Naive thymus-derived CD4-positive, alpha-beta T cell (primary cell): ENCODE results near the gene GALNT2. TPM values are rescaled to one million over a fixed set of nuclear protein-coding genes. Genes with fewer than 3 reads are reported as not detected.

Source experiments
- ATAC-seq: fragments of 150-1000 bp; cut with Tn5 transposase; 2 replicates; pipeline ENCODE4 v1.10.0; 2021; ENCODE audit warnings: mild to moderate bottlenecking, moderate library complexity
- CTCF ChIA-PET: fragments of 350-600 bp; sonication (Branson Sonifier 250); formaldehyde crosslinking; loops from one replicate; lab custom pipeline; 2021; ENCODE audit warnings: antibody characterized with exemption; lab: Charles Lee
- POLR2A ChIA-PET: fragments of 350-600 bp; sonication (Branson Sonifier 250); formaldehyde crosslinking; loops from one replicate; lab custom pipeline; 2021; ENCODE audit warnings: antibody characterized with exemption, inconsistent platforms; lab: Charles Lee
- DNase-seq, 9 donors: peaks; one replicate each; pipeline versions ENCODE4 v3.0.0 to v3.0.0-alpha.2; 2020 to 2022; ENCODE audit warnings: mixed read lengths in 1 of 9
- H3K27ac ChIP-seq: one replicate; pipeline ENCODE4 v1.7.0; 2013; ENCODE audit warnings: mild to moderate bottlenecking, low read depth, low read length, moderate library complexity
- H3K27me3 ChIP-seq, 2 donors: one replicate each; pipeline ENCODE4 v1.7.0; 2013; ENCODE audit warnings: low read length in 2 of 2, mild to moderate bottlenecking in 2 of 2, moderate library complexity in 2 of 2; ENCODE audit not compliant: control insufficient read depth in 2 of 2, insufficient read depth in 2 of 2
- H3K36me3 ChIP-seq, 3 experiments: 1 replicate in 2 of 3; 2 replicates in 1 of 3; pipeline ENCODE4 v1.7.0; 2013; ENCODE audit warnings: low read length in 3 of 3, mild to moderate bottlenecking in 3 of 3, moderate library complexity in 1 of 3; ENCODE audit not compliant: insufficient read depth in 3 of 3, control insufficient read depth in 2 of 3
- H3K4me1 ChIP-seq, 2 donors: one replicate each; pipeline ENCODE4 v1.7.0; 2013; ENCODE audit warnings: low read length in 2 of 2, mild to moderate bottlenecking in 2 of 2, moderate library complexity in 1 of 2; ENCODE audit not compliant: control insufficient read depth in 2 of 2, insufficient read depth in 2 of 2
- H3K4me3 ChIP-seq: 2 replicates; pipeline ENCODE4 v1.7.0; 2013; ENCODE audit warnings: mild to moderate bottlenecking, low read length
- H3K9me3 ChIP-seq, 3 experiments: 1 replicate in 2 of 3; 2 replicates in 1 of 3; pipeline ENCODE4 v1.7.0; 2013; ENCODE audit warnings: low read length in 3 of 3; ENCODE audit not compliant: control insufficient read depth in 2 of 3
- H3K27ac Mint-ChIP-seq, 9 donors: one replicate each; pipeline ENCODE4 v1.8.0; 2020 to 2022; ENCODE audit warnings: mixed read lengths in 9 of 9, mild to moderate bottlenecking in 8 of 9, moderate library complexity in 5 of 9, inconsistent platforms in 2 of 9
- H3K27me3 Mint-ChIP-seq, 5 donors: one replicate each; pipeline ENCODE4 v1.8.0; 2021 to 2022; ENCODE audit warnings: mixed read lengths in 5 of 5, mild to moderate bottlenecking in 1 of 5
- H3K36me3 Mint-ChIP-seq, 5 donors: one replicate each; pipeline ENCODE4 v1.8.0; 2020 to 2022; ENCODE audit warnings: mixed read lengths in 5 of 5, mild to moderate bottlenecking in 3 of 5, inconsistent platforms in 1 of 5
- H3K4me1 Mint-ChIP-seq, 7 donors: one replicate each; pipeline ENCODE4 v1.8.0; 2020 to 2022; ENCODE audit warnings: mixed read lengths in 7 of 7, mild to moderate bottlenecking in 3 of 7, inconsistent platforms in 1 of 7
- H3K4me3 Mint-ChIP-seq, 10 donors: one replicate each; pipeline ENCODE4 v1.8.0; 2020 to 2022; ENCODE audit warnings: mild to moderate bottlenecking in 10 of 10, mixed read lengths in 10 of 10, moderate library complexity in 6 of 10, inconsistent platforms in 2 of 10
- H3K9me3 Mint-ChIP-seq, 11 donors: one replicate each; pipeline ENCODE4 v1.8.0; 2020 to 2022; ENCODE audit warnings: mixed read lengths in 11 of 11, mild to moderate bottlenecking in 4 of 11, inconsistent platforms in 1 of 11, moderate library complexity in 1 of 11
- intact Hi-C, 2 donors: fragments of 100-400 bp; cut with micrococcal nuclease; formaldehyde crosslinking; loops; one replicate each; pipeline ENCODE4 v1.15.1; 2023
- polyA plus RNA-seq, 2 donors: library from polyadenylated mRNA; unstranded; fragments of 300-500 nt; fragmentation: Illumina TruSeq; gene quantifications; one replicate each; pipeline ENCODE4 v1.2.3, GENCODE V29; 2021
- total RNA-seq, 6 experiments: library from RNA in 5 of 6; stranded (reverse) in 5 of 6; gene quantifications; 1 replicate in 5 of 6; 2 replicates in 1 of 6; pipeline ENCODE4 v1.2.3 and lab custom pipeline; 2021 to 2026

Gene GALNT2
- total and polyA plus RNA-seq, 7 experiments from 2014 or later, result 12.0 to 32.7 (median 23.3) TPM

GRCh38 chr1:230141797-230142607 is 75.0 kb downstream of the GALNT2 start:
- Histone ChIP-seq H3K27me3 (no peaks in the 10 kb centered on the region), H3K9me3 (no peaks in the 10 kb centered on the region), H3K4me1 (peaks cover 0 to 9% of the 10 kb centered on the region in 2 donors), H3K27ac (no peak overlapping the region), H3K4me3 (no peak overlapping the region), H3K36me3 (no peaks in the 10 kb centered on the region)
- H3K4me3 Mint-ChIP-seq, result no peak overlapping the region
- intact Hi-C loops, result no loop called here
- ChIA-PET POLR2A (interaction anchor here (0.6 kb wide), 1 partner anchor 9 kb away, joined by 3 read pairs; no protein-coding TSS in a partner anchor), CTCF (no interaction called here)
- no peaks in the 10 kb centered on the region for H3K9me3 Mint-ChIP-seq
- no peak for ATAC-seq
- peak overlapping the region in 1 of 9 donors; percentile 12 for H3K27ac Mint-ChIP-seq
- DNase-seq, result no peak
- H3K36me3 Mint-ChIP-seq, result peaks cover 0 to 8% (median 0%) of the 10 kb centered on the region in 5 donors
- H3K4me1 Mint-ChIP-seq, result peaks cover 33 to 60% (median 54%) of the 10 kb centered on the region in 7 donors
- H3K27me3 Mint-ChIP-seq, result no peaks in the 10 kb centered on the region

GRCh38 chr1:230142608-230143210 is 75.7 kb downstream of the GALNT2 start:
- DNase-seq (no peak), ATAC-seq (no peak)
- no peaks in the 10 kb centered on the region for H3K9me3 Mint-ChIP-seq
- Histone ChIP-seq H3K9me3 (no peaks in the 10 kb centered on the region), H3K36me3 (no peaks in the 10 kb centered on the region), H3K27ac (no peak overlapping the region), H3K4me3 (no peak overlapping the region), H3K4me1 (peaks cover 0 to 9% of the 10 kb centered on the region in 2 donors), H3K27me3 (no peaks in the 10 kb centered on the region)
- H3K27ac Mint-ChIP-seq, result peak overlapping the region in 1 of 9 donors; percentile 12
- no peak overlapping the region for H3K4me3 Mint-ChIP-seq
- intact Hi-C loops, result no loop called here
- H3K36me3 Mint-ChIP-seq, result peaks cover 0 to 4% (median 0%) of the 10 kb centered on the region in 5 donors
- no peaks in the 10 kb centered on the region for H3K27me3 Mint-ChIP-seq
- CTCF ChIA-PET, result no interaction called here
- H3K4me1 Mint-ChIP-seq, result peaks cover 33 to 61% (median 57%) of the 10 kb centered on the region in 7 donors
- POLR2A ChIA-PET, result no interaction called here

- H3K4me1 ChIP-seq, result peaks cover 0 to 9% of the 10 kb centered on the region in 2 donors
- no peaks in the 10 kb centered on the region for H3K27me3 ChIP-seq
- no peak overlapping the region for H3K4me3 Mint-ChIP-seq
- intact Hi-C loops, result no loop called here
- peaks cover 36 to 68% (median 58%) of the 10 kb centered on the region in 7 donors for H3K4me1 Mint-ChIP-seq
- H3K36me3 Mint-ChIP-seq, result no peaks in the 10 kb centered on the region
- ChIA-PET POLR2A (no interaction called here), CTCF (no interaction called here)
- no peak overlapping the region for H3K27ac ChIP-seq
- no peak overlapping the region for H3K4me3 ChIP-seq
- H3K9me3 ChIP-seq, result no peaks in the 10 kb centered on the region
- H3K27me3 Mint-ChIP-seq, result no peaks in the 10 kb centered on the region
- H3K27ac Mint-ChIP-seq, result no peak overlapping the region
- ATAC-seq (no peak), DNase-seq (no peak)
- H3K36me3 ChIP-seq, result no peaks in the 10 kb centered on the region
- H3K9me3 Mint-ChIP-seq, result no peaks in the 10 kb centered on the region
These were observed 76.5 kb downstream of the GALNT2 start for GRCh38 chr1:230143534-230143933.

GRCh38 chr1:230144010-230144614 is 77.1 kb downstream of the GALNT2 start:
- ATAC-seq (no peak), DNase-seq (no peak)
- intact Hi-C loops, result no loop called here
- Histone ChIP-seq H3K27ac (no peak overlapping the region), H3K27me3 (no peaks in the 10 kb centered on the region), H3K4me1 (peaks cover 0 to 9% of the 10 kb centered on the region in 2 donors), H3K36me3 (no peaks in the 10 kb centered on the region), H3K9me3 (no peaks in the 10 kb centered on the region), H3K4me3 (no peak overlapping the region)
- peak overlapping the region in 1 of 9 donors; percentile 30 for H3K27ac Mint-ChIP-seq
- ChIA-PET POLR2A (no interaction called here), CTCF (no interaction called here)
- H3K4me1 Mint-ChIP-seq, result peaks cover 42 to 74% (median 60%) of the 10 kb centered on the region in 7 donors
- H3K36me3 Mint-ChIP-seq, result no peaks in the 10 kb centered on the region
- H3K27me3 Mint-ChIP-seq, result no peaks in the 10 kb centered on the region
- peak overlapping the region in 1 of 10 donors; percentile 15 for H3K4me3 Mint-ChIP-seq
- H3K9me3 Mint-ChIP-seq, result no peaks in the 10 kb centered on the region

- no peak overlapping the region for H3K4me3 ChIP-seq
These were observed 77.9 kb downstream of the GALNT2 start for GRCh38 chr1:230144758-230145504.

GRCh38 chr1:230145505-230145899 is 78.5 kb downstream of the GALNT2 start:
- Mint-ChIP-seq H3K9me3 (no peaks in the 10 kb centered on the region), H3K27ac (peak overlapping the region in 2 of 9 donors; percentile 11 to 55), H3K4me1 (peaks cover 56 to 80% (median 67%) of the 10 kb centered on the region in 7 donors), H3K4me3 (no peak overlapping the region), H3K27me3 (no peaks in the 10 kb centered on the region), H3K36me3 (no peaks in the 10 kb centered on the region)
- peaks cover 0 to 14% of the 10 kb centered on the region in 2 donors for H3K4me1 ChIP-seq
- CTCF ChIA-PET, result no interaction called here
- H3K27ac ChIP-seq, result no peak overlapping the region
- no peaks in the 10 kb centered on the region for H3K27me3 ChIP-seq
- H3K9me3 ChIP-seq, result no peaks in the 10 kb centered on the region
- DNase-seq (no peak), ATAC-seq (no peak)
- POLR2A ChIA-PET, result no interaction called here
- no peak overlapping the region for H3K4me3 ChIP-seq
- H3K36me3 ChIP-seq, result no peaks in the 10 kb centered on the region
- intact Hi-C loops, result no loop called here

More at GRCh38 chr1:230144758-230145504, 77.9 kb downstream of the GALNT2 start:
- Histone ChIP-seq H3K9me3 (no peaks in the 10 kb centered on the region), H3K36me3 (no peaks in the 10 kb centered on the region), H3K4me1 (peaks cover 0 to 13% of the 10 kb centered on the region in 2 donors), H3K27ac (no peak overlapping the region), H3K27me3 (no peaks in the 10 kb centered on the region)
- Mint-ChIP-seq H3K4me1 (peaks cover 50 to 76% (median 62%) of the 10 kb centered on the region in 7 donors), H3K4me3 (peak overlapping the region in 1 of 10 donors; percentile 15), H3K27ac (peak overlapping the region in 1 of 9 donors; percentile 71), H3K27me3 (no peaks in the 10 kb centered on the region), H3K36me3 (no peaks in the 10 kb centered on the region), H3K9me3 (no peaks in the 10 kb centered on the region)
- intact Hi-C loops, result no loop called here
- ChIA-PET CTCF (no interaction called here), POLR2A (no interaction called here)
- ATAC-seq, result no peak
- no peak for DNase-seq
